CD14-positive monocyte (primary cell): Measurements from ENCODE around the gene NDUFS5. TPM values are rescaled to one million over a fixed set of nuclear protein-coding genes. Genes with fewer than 3 reads are reported as not detected.
"Not testable (repeated sequence)": the region's sequence is repeated elsewhere in the genome, so short reads cannot be mapped to it uniquely, and the experiment has no call there.

Experiments
- DNase-seq, 3 donors: peaks; one replicate each; pipeline ENCODE4 v3.0.0-alpha.2; 2011 to 2022
- H2AFZ ChIP-seq: 2 replicates; pipeline ENCODE4 v1.6.0; 2012; ENCODE audit warnings: mild to moderate bottlenecking, low read depth, low read length, inconsistent platforms; ENCODE audit not compliant: insufficient read depth, poor library complexity, severe bottlenecking
- H3K27ac ChIP-seq, 2 donors: 1 replicate in 1 of 2; 2 replicates in 1 of 2; pipeline ENCODE4 v1.5.1; 2012 to 2013; ENCODE audit warnings: low read length in 2 of 2, control low read depth in 1 of 2, inconsistent platforms in 1 of 2, low read depth in 1 of 2, mild to moderate bottlenecking in 1 of 2
- H3K27me3 ChIP-seq, 2 donors: one replicate each; pipeline versions ENCODE4 v1.6.0 to v1.6.1; 2011 to 2013; ENCODE audit warnings: low read length in 2 of 2; ENCODE audit not compliant: control insufficient read depth in 2 of 2, insufficient read depth in 2 of 2
- H3K36me3 ChIP-seq, 2 donors: replicated peaks in 1 of 2; 1 replicate in 1 of 2; 2 replicates in 1 of 2; pipeline versions ENCODE4 v1.5.1 to v1.6.1; 2012 to 2013; ENCODE audit warnings: low read length in 2 of 2, control low read depth in 1 of 2, inconsistent platforms in 1 of 2, mild to moderate bottlenecking in 1 of 2; ENCODE audit not compliant: insufficient read depth in 2 of 2, control insufficient read depth in 1 of 2
- H3K4me1 ChIP-seq, 2 donors: 1 replicate in 1 of 2; 2 replicates in 1 of 2; pipeline versions ENCODE4 v1.5.1 to v1.6.1; 2012 to 2013; ENCODE audit warnings: low read length in 2 of 2, control low read depth in 1 of 2, inconsistent platforms in 1 of 2, mild to moderate bottlenecking in 1 of 2, moderate library complexity in 1 of 2; ENCODE audit not compliant: insufficient read depth in 2 of 2, control insufficient read depth in 1 of 2
- H3K4me2 ChIP-seq: replicated peaks from 2 replicates; pipeline ENCODE3; 2012; ENCODE audit warnings: low read length, moderate library complexity, mild to moderate bottlenecking; ENCODE audit not compliant: poor library complexity, severe bottlenecking; ENCODE audit errors: extremely low read depth
- H3K4me3 ChIP-seq, 3 experiments: fragments of 200-600 bp in 1 of 3; sonication (generic) in 1 of 3; replicated peaks in 1 of 3; 1 replicate in 2 of 3; 2 replicates in 1 of 3; pipeline ENCODE4 v1.5.1; 2011 to 2013; ENCODE audit warnings: low read length in 3 of 3, mild to moderate bottlenecking in 3 of 3, control low read depth in 2 of 3, low read depth in 2 of 3, inconsistent platforms in 1 of 3, moderate library complexity in 1 of 3
- H3K79me2 ChIP-seq: 2 replicates; pipeline ENCODE4 v1.6.0; 2012; ENCODE audit warnings: mild to moderate bottlenecking, control low read depth, inconsistent platforms, low read length, moderate library complexity; ENCODE audit not compliant: insufficient read depth
- H3K9ac ChIP-seq: 2 replicates; pipeline ENCODE4 v1.6.0; 2017; ENCODE audit warnings: low read length, mild to moderate bottlenecking; ENCODE audit not compliant: insufficient read depth, poor library complexity, severe bottlenecking
- H3K9me3 ChIP-seq, 2 donors: replicated peaks in 1 of 2; 1 replicate in 1 of 2; 2 replicates in 1 of 2; pipeline versions ENCODE4 v1.5.1 to v1.6.1; 2012 to 2013; ENCODE audit warnings: low read length in 2 of 2, control low read depth in 1 of 2; ENCODE audit not compliant: control insufficient read depth in 1 of 2, insufficient read depth in 1 of 2
- H4K20me1 ChIP-seq: 2 replicates; pipeline ENCODE4 v1.6.0; 2012; ENCODE audit warnings: mild to moderate bottlenecking, low read length, control low read depth, moderate library complexity; ENCODE audit not compliant: insufficient read depth
- H3K27ac Mint-ChIP-seq, 7 donors: one replicate each; pipeline ENCODE4 v1.8.0; 2020; ENCODE audit warnings: mild to moderate bottlenecking in 7 of 7, mixed read lengths in 7 of 7, moderate library complexity in 6 of 7, inconsistent platforms in 2 of 7
- H3K27me3 Mint-ChIP-seq, 3 donors: one replicate each; pipeline ENCODE4 v1.8.0; 2021 to 2022; ENCODE audit warnings: low read depth in 3 of 3, mild to moderate bottlenecking in 3 of 3, mixed read lengths in 3 of 3, moderate library complexity in 3 of 3, inconsistent platforms in 1 of 3
- H3K36me3 Mint-ChIP-seq, 2 donors: one replicate each; pipeline ENCODE4 v1.8.0; 2020; ENCODE audit warnings: mixed read lengths in 2 of 2, inconsistent platforms in 1 of 2, mild to moderate bottlenecking in 1 of 2
- H3K4me1 Mint-ChIP-seq: one replicate; pipeline ENCODE4 v1.8.0; 2020; ENCODE audit warnings: mild to moderate bottlenecking, mixed read lengths
- H3K4me3 Mint-ChIP-seq, 2 donors: one replicate each; pipeline ENCODE4 v1.8.0; 2020; ENCODE audit warnings: mild to moderate bottlenecking in 2 of 2, mixed read lengths in 2 of 2, moderate library complexity in 1 of 2
- H3K9me3 Mint-ChIP-seq, 7 donors: one replicate each; pipeline ENCODE4 v1.8.0; 2020 to 2022; ENCODE audit warnings: mixed read lengths in 7 of 7, mild to moderate bottlenecking in 6 of 7, moderate library complexity in 6 of 7, inconsistent platforms in 2 of 7
- WGBS: methylation state at CpG from one replicate; pipeline ENCODE4 v1.1.5; 2013; ENCODE audit warnings: missing lambda C conversion rate; ENCODE audit not compliant: insufficient coverage; 5-methylcytosine and 5-hydroxymethylcytosine counted together
- intact Hi-C, 2 donors: fragments of 100-400 bp; cut with micrococcal nuclease; formaldehyde crosslinking; loops; one replicate each; pipeline versions ENCODE4 v1.15.0 to v1.15.1; 2023
- polyA plus RNA-seq, 3 donors: library from polyadenylated mRNA; depleted of rRNA in 1 of 3; unstranded in 2 of 3; stranded (reverse) in 1 of 3; fragments of 300-500 nt in 2 of 3; fragments of >200 nt in 1 of 3; fragmentation: Illumina TruSeq in 2 of 3; gene quantifications; 1 replicate in 2 of 3; 2 replicates in 1 of 3; pipeline ENCODE4 v1.2.3, GENCODE V29; 2012 to 2021
- TF ChIP-seq, protein P1 (sequence below): fragments of 200-600 bp; IDR thresholded peaks from one replicate; pipeline ENCODE4 v1.8.0; 2022; ENCODE audit warnings: antibody characterized with exemption, mild to moderate bottlenecking

The NDUFS5 gene
- polyA plus RNA-seq, 3 donors, result 119 to 463 (median 393) TPM

DNA sequence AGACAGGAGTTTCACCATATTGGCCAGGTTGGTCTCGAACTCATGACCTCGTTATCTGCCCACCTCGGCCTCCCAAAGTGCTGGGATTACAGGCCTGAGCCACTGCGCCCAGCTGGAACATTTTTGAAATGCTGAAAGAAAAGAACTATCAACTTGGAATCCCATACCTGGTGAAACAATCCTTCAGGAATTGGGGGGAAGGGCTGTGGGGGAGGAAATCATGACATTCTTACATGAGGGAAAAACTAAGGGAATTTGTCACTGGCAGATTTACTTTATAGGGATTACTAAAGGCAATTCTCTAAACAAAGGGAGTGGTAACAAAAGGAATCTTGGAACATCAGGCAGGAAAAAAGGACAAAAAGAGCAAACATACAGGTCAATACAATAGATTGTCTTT lies 25.8 kb downstream of the NDUFS5 start:
- no peak overlapping the region for H3K4me3 ChIP-seq
- H3K4me1 Mint-ChIP-seq, result peaks cover 6% of the 10 kb centered on the region
- no peaks in the 10 kb centered on the region for H3K27me3 Mint-ChIP-seq
- H3K9ac ChIP-seq, result no peak overlapping the region
- no peak overlapping the region for H3K4me2 ChIP-seq
- H3K36me3 Mint-ChIP-seq, result peaks cover 4 to 15% of the 10 kb centered on the region in 2 donors
- H3K9me3 ChIP-seq, result no peaks in the 10 kb centered on the region
- no peak overlapping the region for H3K27ac Mint-ChIP-seq
- H3K4me1 ChIP-seq, result no peaks in the 10 kb centered on the region
- intact Hi-C loops, result no loop called here
- TF ChIP-seq, protein P1, sequence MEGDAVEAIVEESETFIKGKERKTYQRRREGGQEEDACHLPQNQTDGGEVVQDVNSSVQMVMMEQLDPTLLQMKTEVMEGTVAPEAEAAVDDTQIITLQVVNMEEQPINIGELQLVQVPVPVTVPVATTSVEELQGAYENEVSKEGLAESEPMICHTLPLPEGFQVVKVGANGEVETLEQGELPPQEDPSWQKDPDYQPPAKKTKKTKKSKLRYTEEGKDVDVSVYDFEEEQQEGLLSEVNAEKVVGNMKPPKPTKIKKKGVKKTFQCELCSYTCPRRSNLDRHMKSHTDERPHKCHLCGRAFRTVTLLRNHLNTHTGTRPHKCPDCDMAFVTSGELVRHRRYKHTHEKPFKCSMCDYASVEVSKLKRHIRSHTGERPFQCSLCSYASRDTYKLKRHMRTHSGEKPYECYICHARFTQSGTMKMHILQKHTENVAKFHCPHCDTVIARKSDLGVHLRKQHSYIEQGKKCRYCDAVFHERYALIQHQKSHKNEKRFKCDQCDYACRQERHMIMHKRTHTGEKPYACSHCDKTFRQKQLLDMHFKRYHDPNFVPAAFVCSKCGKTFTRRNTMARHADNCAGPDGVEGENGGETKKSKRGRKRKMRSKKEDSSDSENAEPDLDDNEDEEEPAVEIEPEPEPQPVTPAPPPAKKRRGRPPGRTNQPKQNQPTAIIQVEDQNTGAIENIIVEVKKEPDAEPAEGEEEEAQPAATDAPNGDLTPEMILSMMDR, result no peak
- H3K4me3 Mint-ChIP-seq, result no peak overlapping the region
- DNase-seq, result no peak
- H4K20me1 ChIP-seq, result no peaks in the 10 kb centered on the region
- no peaks in the 10 kb centered on the region for H3K79me2 ChIP-seq
- H2AFZ ChIP-seq, result no peak overlapping the region
- H3K27me3 ChIP-seq, result no peaks in the 10 kb centered on the region
- no peaks in the 10 kb centered on the region for H3K36me3 ChIP-seq
- WGBS, result 97% methylated on average over 3 of the region's 4 CpGs
- no peak overlapping the region for H3K27ac ChIP-seq
- H3K9me3 Mint-ChIP-seq, result peaks cover 0 to 1% (median 0%) of the 10 kb centered on the region in 7 donors

DNA sequence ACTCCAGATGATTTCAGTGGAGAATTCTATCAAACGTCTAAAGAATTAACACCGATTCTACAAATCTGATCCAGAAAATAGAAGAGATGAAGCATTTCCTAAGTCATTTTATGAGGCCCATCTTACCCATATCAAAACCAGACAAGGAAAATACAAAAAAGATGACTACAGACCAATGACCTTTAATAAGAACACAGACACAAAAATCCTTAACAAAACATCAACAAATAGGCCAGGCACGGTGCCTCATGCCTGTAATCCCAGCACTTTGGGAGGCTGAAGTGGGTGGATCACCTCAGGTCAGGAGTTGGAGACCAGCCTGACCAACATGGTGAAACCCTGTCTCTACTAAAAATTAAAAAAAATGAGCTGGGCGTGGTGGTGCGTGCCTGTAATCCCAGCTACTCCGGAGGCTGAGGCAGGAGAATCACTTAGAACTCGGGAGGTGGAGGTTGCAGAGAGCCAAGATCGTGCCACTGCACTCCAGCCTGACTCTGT lies 29.1 kb downstream of the NDUFS5 start:
- H3K4me1 ChIP-seq, H3K27ac ChIP-seq, H4K20me1 ChIP-seq, H3K4me1 Mint-ChIP-seq, H3K9me3 Mint-ChIP-seq, intact Hi-C loops, H2AFZ ChIP-seq, H3K4me2 ChIP-seq, H3K9ac ChIP-seq, H3K27ac Mint-ChIP-seq, H3K36me3 ChIP-seq, H3K79me2 ChIP-seq, H3K27me3 ChIP-seq, DNase-seq, H3K9me3 ChIP-seq, H3K27me3 Mint-ChIP-seq, H3K4me3 Mint-ChIP-seq, H3K4me3 ChIP-seq, H3K36me3 Mint-ChIP-seq: not testable (repeated sequence)
- WGBS, result 100% methylated on average over 3 of the region's 8 CpGs

DNA sequence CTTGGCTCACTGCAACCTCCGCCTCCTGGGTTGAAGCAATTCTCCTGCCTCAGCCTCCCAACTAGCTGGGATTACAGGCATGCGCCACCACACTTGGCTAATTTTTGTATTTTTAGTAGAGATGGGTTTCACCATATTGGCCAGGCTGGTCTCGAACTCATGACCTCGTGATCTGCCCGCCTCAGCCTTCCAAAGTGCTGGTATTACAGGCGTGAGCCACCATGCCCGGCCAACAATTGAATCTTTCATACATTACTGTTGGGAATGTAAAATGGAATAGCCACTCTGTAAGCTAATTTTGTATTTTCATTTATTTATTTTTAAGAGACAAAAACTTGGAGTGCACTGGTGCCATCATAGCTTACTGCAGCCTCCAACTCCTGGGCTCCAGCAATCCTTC lies 35.4 kb downstream of the NDUFS5 start:
- DNase-seq, H3K36me3 ChIP-seq, H3K27me3 Mint-ChIP-seq, H3K4me1 Mint-ChIP-seq, H4K20me1 ChIP-seq, H3K4me3 Mint-ChIP-seq, H3K27ac ChIP-seq, H3K4me2 ChIP-seq, H3K36me3 Mint-ChIP-seq, intact Hi-C loops, H3K9ac ChIP-seq, H3K79me2 ChIP-seq, H3K27ac Mint-ChIP-seq, H3K9me3 ChIP-seq, H3K27me3 ChIP-seq, H3K4me3 ChIP-seq, H2AFZ ChIP-seq: not testable (repeated sequence)
- H3K9me3 Mint-ChIP-seq, result peaks cover 0 to 13% (median 11%) of the 10 kb centered on the region in 7 donors
- no CpG with 5 or more reads among the region's 7 CpGs for whole genome bisulfite sequencing
- H3K4me1 ChIP-seq, result peaks cover 13 to 14% of the 10 kb centered on the region in 2 donors
